Spleen (tissue), 11 donors: ENCODE results near the gene SKI. TPM values are rescaled to one million over a fixed set of nuclear protein-coding genes. Genes with fewer than 3 reads are reported as not detected.

Experiments
- DNase-seq: peaks from one replicate; pipeline ENCODE4 v3.0.0-alpha.2; 2020
- H3K27ac ChIP-seq, 8 donors: fragments of 200-600 bp; sonication (generic) in 7 of 8; 1 replicate in 4 of 8; 2 replicates in 4 of 8; pipeline versions ENCODE4 v1.5.0 to v1.8.0; 2016 to 2021; ENCODE audit warnings: inconsistent platforms in 4 of 8, mild to moderate bottlenecking in 4 of 8, moderate library complexity in 1 of 8
- H3K27me3 ChIP-seq, 7 donors: fragments of 200-600 bp; sonication (generic) in 6 of 7; replicated peaks in 1 of 7; 1 replicate in 4 of 7; 2 replicates in 3 of 7; pipeline versions ENCODE4 v1.5.0 to v1.8.0; 2016 to 2021; ENCODE audit warnings: inconsistent platforms in 3 of 7, mild to moderate bottlenecking in 1 of 7
- H3K36me3 ChIP-seq, 6 donors: fragments of 200-600 bp; sonication (generic) in 5 of 6; 1 replicate in 4 of 6; 2 replicates in 2 of 6; pipeline versions ENCODE4 v1.5.0 to v1.8.0; 2016 to 2021; ENCODE audit warnings: inconsistent platforms in 2 of 6
- H3K4me1 ChIP-seq, 6 donors: fragments of 200-600 bp; sonication (generic) in 5 of 6; 1 replicate in 3 of 6; 2 replicates in 3 of 6; pipeline versions ENCODE4 v1.5.0 to v1.8.0; 2016 to 2021; ENCODE audit warnings: inconsistent platforms in 3 of 6
- H3K4me3 ChIP-seq, 8 donors: fragments of 200-600 bp; sonication (generic) in 7 of 8; 1 replicate in 4 of 8; 2 replicates in 4 of 8; pipeline versions ENCODE4 v1.5.0 to v1.8.0; 2016 to 2021; ENCODE audit warnings: inconsistent platforms in 4 of 8, mild to moderate bottlenecking in 4 of 8, moderate library complexity in 2 of 8
- H3K9me3 ChIP-seq, 8 donors: fragments of 200-600 bp; sonication (generic) in 7 of 8; 1 replicate in 4 of 8; 2 replicates in 4 of 8; pipeline versions ENCODE4 v1.5.0 to v1.8.0; 2016 to 2021; ENCODE audit warnings: inconsistent platforms in 4 of 8
- CTCF ChIP-seq, 11 experiments: fragments of 200-600 bp in 7 of 11; fragments of 450-650 bp in 4 of 11; sonication (generic) in 4 of 11; IDR thresholded peaks in 8 of 11; conservative IDR thresholded peaks in 3 of 11; 1 replicate in 7 of 11; 2 replicates in 4 of 11; pipeline versions ENCODE4 v1.4.0 to v1.8.0; 2016 to 2021; ENCODE audit warnings: antibody characterized with exemption in 11 of 11, inconsistent platforms in 4 of 11, mild to moderate bottlenecking in 1 of 11
- POLR2A ChIP-seq, 3 donors: fragments of 450-650 bp; IDR thresholded peaks; one replicate each; pipeline ENCODE4 v1.5.1; 2017; ENCODE audit warnings: antibody characterized with exemption in 3 of 3, mild to moderate bottlenecking in 1 of 3
- POLR2AphosphoS5 ChIP-seq, 3 donors: sonication (generic); formaldehyde crosslinking; IDR thresholded peaks; one replicate each; pipeline ENCODE4 v1.5.1; 2017; ENCODE audit warnings: antibody characterized with exemption in 3 of 3
- WGBS, 5 donors: extraction: QIAGEN DNeasy Blood & Tissue Kit in 3 of 5; methylation state at CpG; one replicate each; pipeline versions ENCODE4 v1.1.5 to v1.1.7; 2013 to 2018; 5-methylcytosine and 5-hydroxymethylcytosine counted together
- intact Hi-C: fragments of 100-400 bp; cut with DNase I; formaldehyde crosslinking; loops from one replicate; pipeline ENCODE4 v1.15.0; 2023; ENCODE audit warnings: low total_unique reads
- polyA plus RNA-seq, 3 donors: library from polyadenylated mRNA; stranded (reverse); fragments of 200-250 nt; gene quantifications; one replicate each; pipeline ENCODE4 v1.2.1, GENCODE V29; 2013
- total RNA-seq, 7 donors: library from RNA; depleted of rRNA in 3 of 7; stranded (reverse); fragments of >200 nt in 3 of 7; fragmentation: NEBNext Ultra II Directional in 4 of 7; extraction: Animal tissue kit (Norgen Biotek cat#: 25700) in 4 of 7; gene quantifications; one replicate each; pipeline versions ENCODE4 v1.1.0 to v1.2.1, GENCODE V29; 2016 to 2021
- donor health status: healthy with polysubstance abuse.
- donor health status: DM: no; HTN: no; CAD: no; lungs with moderate emphysema.
- donor health status: DM: no; HTN: no; CAD: no.
- donor health status: Bipolar disorder and iron deficiency.
- donor health status: healthy.
- donor health status: DM: no; HTN: no; CAD: no.
- donor health status: DM: yes; HTN: yes; CAD: no.

SKI gene
- total and polyA plus RNA-seq, 10 donors = 4.4 to 100.0 (median 54.3) TPM

- peaks cover 3 to 68% (median 64%) of the 10 kb centered on the region in 6 donors for H3K36me3 ChIP-seq
- intact Hi-C loops = no loop called here
- H3K27ac ChIP-seq = peak overlapping the region in 1 of 8 donors; percentile 22
- H3K27me3 ChIP-seq = peaks cover 0 to 6% (median 0%) of the 10 kb centered on the region in 7 donors
- peaks cover 22 to 58% (median 41%) of the 10 kb centered on the region in 6 donors for H3K4me1 ChIP-seq
- no peak for DNase-seq
- TF ChIP-seq POLR2A (IDR thresholded peaks at IDR 0.05) (no peak), CTCF (IDR thresholded peaks at IDR 0.05 in 8 of 11, conservative IDR thresholded peaks at IDR 0.05 in 3 of 11) (no peak), POLR2AphosphoS5 (IDR thresholded peaks at IDR 0.05) (peak in 1 of 3 donors; percentile 3)
- H3K9me3 ChIP-seq = no peaks in the 10 kb centered on the region
- WGBS, 5 donors = 88 to 97% (median 93%) methylated on average over 46 to 49 of the region's 49 CpGs
- H3K4me3 ChIP-seq = no peak overlapping the region
Measured at GRCh38 chr1:2304921-2305681, 77.0 kb downstream of the SKI start.

GRCh38 chr1:2306151-2306978 lies 78.2 kb downstream of the SKI start:
- intact Hi-C loops = no loop called here
- H3K9me3 ChIP-seq = no peaks in the 10 kb centered on the region
- TF ChIP-seq POLR2AphosphoS5 (IDR thresholded peaks at IDR 0.05) (peak in 2 of 3 donors; percentile 37 to 58), CTCF (IDR thresholded peaks at IDR 0.05 in 8 of 11, conservative IDR thresholded peaks at IDR 0.05 in 3 of 11) (no peak), POLR2A (IDR thresholded peaks at IDR 0.05) (no peak)
- no peak overlapping the region for H3K4me3 ChIP-seq
- peaks cover 22 to 58% (median 39%) of the 10 kb centered on the region in 6 donors for H3K4me1 ChIP-seq
- H3K36me3 ChIP-seq = peaks cover 3 to 71% (median 64%) of the 10 kb centered on the region in 6 donors
- no peak overlapping the region for H3K27ac ChIP-seq
- no peaks in the 10 kb centered on the region for H3K27me3 ChIP-seq
- no peak for DNase-seq
- 93 to 96% (median 95%) methylated on average over 55 to 81 of the region's 81 CpGs for WGBS, 5 donors

GRCh38 chr1:2307064-2307605 lies 79.0 kb downstream of the SKI start:
- WGBS, 5 donors = 93 to 97% (median 95%) methylated on average over 37 to 41 of the region's 41 CpGs

More at GRCh38 chr1:2307064-2307605, 79.0 kb downstream of the SKI start:
- H3K4me3 ChIP-seq = no peak overlapping the region
- H3K27ac ChIP-seq = no peak overlapping the region
- peak in 2 of 3 donors; percentile 15 to 53 for TF ChIP-seq POLR2AphosphoS5 (IDR thresholded peaks at IDR 0.05)
- no peak for TF ChIP-seq CTCF (IDR thresholded peaks at IDR 0.05 in 8 of 11, conservative IDR thresholded peaks at IDR 0.05 in 3 of 11)
- intact Hi-C loops = no loop called here
- peaks cover 3 to 71% (median 64%) of the 10 kb centered on the region in 6 donors for H3K36me3 ChIP-seq
- no peak for DNase-seq
- no peaks in the 10 kb centered on the region for H3K27me3 ChIP-seq
- peaks cover 22 to 58% (median 39%) of the 10 kb centered on the region in 6 donors for H3K4me1 ChIP-seq
- no peaks in the 10 kb centered on the region for H3K9me3 ChIP-seq
